Liver (tissue), 9 donors: ENCODE data around the gene HOXA7. TPM values are rescaled to one million over a fixed set of nuclear protein-coding genes. Genes with fewer than 3 reads are reported as not detected.

ENCODE experiments used
- DNase-seq: peaks from one replicate; pipeline ENCODE4 v3.0.0-alpha.2; 2017; ENCODE audit warnings: low spot score
- H3K27ac ChIP-seq, 2 donors: one replicate each; pipeline ENCODE4 v1.7.0; 2013; ENCODE audit warnings: inconsistent platforms in 2 of 2, low read length in 2 of 2, control low read depth in 1 of 2, low read depth in 1 of 2, mild to moderate bottlenecking in 1 of 2
- H3K27me3 ChIP-seq, 4 donors: one replicate each; pipeline versions ENCODE4 v1.6.1 to v1.7.0; 2013; ENCODE audit warnings: low read length in 3 of 4, inconsistent platforms in 1 of 4, mild to moderate bottlenecking in 1 of 4, moderate library complexity in 1 of 4; ENCODE audit not compliant: control insufficient read depth in 4 of 4, insufficient read depth in 4 of 4
- H3K36me3 ChIP-seq, 4 donors: one replicate each; pipeline versions ENCODE4 v1.6.1 to v1.7.0; 2013; ENCODE audit warnings: low read length in 3 of 4, mild to moderate bottlenecking in 3 of 4, low read depth in 1 of 4, moderate library complexity in 1 of 4; ENCODE audit not compliant: control insufficient read depth in 4 of 4, insufficient read depth in 3 of 4
- H3K4me1 ChIP-seq, 4 donors: one replicate each; pipeline versions ENCODE4 v1.6.1 to v1.7.0; 2013; ENCODE audit warnings: low read length in 3 of 4, mild to moderate bottlenecking in 3 of 4, moderate library complexity in 1 of 4; ENCODE audit not compliant: control insufficient read depth in 4 of 4, insufficient read depth in 4 of 4
- H3K4me3 ChIP-seq, 3 donors: one replicate each; pipeline versions ENCODE4 v1.6.1 to v1.7.0; 2013; ENCODE audit warnings: low read length in 3 of 3, control low read depth in 1 of 3, low read depth in 1 of 3, mild to moderate bottlenecking in 1 of 3
- H3K9ac ChIP-seq, 2 donors: one replicate each; pipeline ENCODE4 v1.7.0; 2013; ENCODE audit warnings: low read length in 2 of 2, mild to moderate bottlenecking in 2 of 2, moderate library complexity in 2 of 2, control low read depth in 1 of 2, low read depth in 1 of 2
- H3K9me3 ChIP-seq, 4 donors: one replicate each; pipeline versions ENCODE4 v1.6.1 to v1.7.0; 2013; ENCODE audit warnings: low read length in 3 of 4; ENCODE audit not compliant: control insufficient read depth in 4 of 4
- EGR1 ChIP-seq, 2 donors: IDR thresholded peaks; 2 replicates each; pipeline ENCODE4 v1.6.1; 2016 to 2018; ENCODE audit warnings: antibody characterized with exemption in 2 of 2, low read depth in 2 of 2
- FOXA1 ChIP-seq: IDR thresholded peaks from 2 replicates; pipeline ENCODE4 v1.6.1; 2016; ENCODE audit warnings: antibody characterized with exemption
- FOXA2 ChIP-seq: IDR thresholded peaks from 2 replicates; pipeline ENCODE4 v1.6.1; 2016; ENCODE audit warnings: antibody characterized with exemption
- GABPA ChIP-seq, 2 donors: IDR thresholded peaks in 1 of 2; conservative IDR thresholded peaks in 1 of 2; 2 replicates each; pipeline ENCODE4 v1.6.1; 2016; ENCODE audit warnings: antibody characterized with exemption in 2 of 2, mild to moderate bottlenecking in 1 of 2, moderate library complexity in 1 of 2
- HNF4G ChIP-seq: IDR thresholded peaks from 2 replicates; pipeline ENCODE4 v1.6.1; 2016; ENCODE audit warnings: antibody characterized with exemption
- JUND ChIP-seq, 2 donors: IDR thresholded peaks; 2 replicates each; pipeline ENCODE4 v1.6.1; 2016; ENCODE audit warnings: antibody characterized with exemption in 2 of 2
- NR2F2 ChIP-seq: IDR thresholded peaks from 2 replicates; pipeline ENCODE4 v1.6.1; 2016; ENCODE audit warnings: antibody characterized with exemption
- SP1 ChIP-seq: IDR thresholded peaks from 2 replicates; pipeline ENCODE4 v1.6.1; 2018; ENCODE audit warnings: antibody characterized with exemption, mild to moderate bottlenecking
- WGBS: extraction: QIAGEN DNeasy Blood & Tissue Kit; methylation state at CpG from one replicate; pipeline ENCODE4 v1.1.7; 2013; 5-methylcytosine and 5-hydroxymethylcytosine counted together
- polyA plus RNA-seq, 2 donors: library from polyadenylated mRNA; stranded (reverse) in 1 of 2; unstranded in 1 of 2; fragments of 200-250 nt in 1 of 2; fragments of >200 nt in 1 of 2; fragmentation: Nextera tagmentation in 1 of 2; extraction: Ambion mirVana in 1 of 2; gene quantifications; one replicate each; pipeline versions ENCODE4 v1.2.1 to v1.2.3, GENCODE V29; 2013 to 2015
- total RNA-seq, 2 donors: library from RNA; depleted of rRNA; stranded (reverse); fragments of >200 nt; gene quantifications; one replicate each; pipeline ENCODE4 v1.2.3, GENCODE V29; 2014
- TF ChIP-seq, protein P1 (sequence below): IDR thresholded peaks from 2 replicates; pipeline ENCODE4 v1.6.1; 2016; ENCODE audit warnings: antibody characterized with exemption
- TF ChIP-seq, protein P2 (sequence below): IDR thresholded peaks from 2 replicates; pipeline ENCODE4 v1.6.1; 2016; ENCODE audit warnings: antibody characterized with exemption
- TF ChIP-seq, protein P3 (sequence below): IDR thresholded peaks from 2 replicates; pipeline ENCODE4 v1.6.1; 2016; ENCODE audit warnings: antibody characterized with exemption, mild to moderate bottlenecking
- TF ChIP-seq, protein P4 (sequence below): IDR thresholded peaks from 2 replicates; pipeline ENCODE4 v1.6.1; 2016; ENCODE audit warnings: antibody characterized with exemption
- donor health status: healthy.
- donor health status: healthy.
- donor health status: healthy.
- donor health status: healthy.
- donor health status: healthy.

The HOXA7 gene
- total and polyA plus RNA-seq, 4 donors: under 0.01 to 0.05 TPM; not detected in 2

GRCh38 chr7:27194002-27194352 lies 37.5 kb upstream of the HOXA7 start:
- no peak overlapping the region for H3K4me3 ChIP-seq
- no peak overlapping the region for H3K27ac ChIP-seq
- 24% methylated on average over 2 of the region's 2 CpGs for WGBS
- H3K4me1 ChIP-seq: peaks cover 8 to 21% (median 14%) of the 10 kb centered on the region in 4 donors
- peaks cover 0 to 7% (median under 1%) of the 10 kb centered on the region in 4 donors for H3K9me3 ChIP-seq
- peaks cover 4 to 53% (median 28%) of the 10 kb centered on the region in 4 donors for H3K27me3 ChIP-seq
- H3K9ac ChIP-seq: no peak overlapping the region
- TF ChIP-seq FOXA1: no peak
- TF ChIP-seq, protein P1, sequence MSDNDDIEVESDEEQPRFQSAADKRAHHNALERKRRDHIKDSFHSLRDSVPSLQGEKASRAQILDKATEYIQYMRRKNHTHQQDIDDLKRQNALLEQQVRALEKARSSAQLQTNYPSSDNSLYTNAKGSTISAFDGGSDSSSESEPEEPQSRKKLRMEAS: no peak
- TF ChIP-seq, protein P2, sequence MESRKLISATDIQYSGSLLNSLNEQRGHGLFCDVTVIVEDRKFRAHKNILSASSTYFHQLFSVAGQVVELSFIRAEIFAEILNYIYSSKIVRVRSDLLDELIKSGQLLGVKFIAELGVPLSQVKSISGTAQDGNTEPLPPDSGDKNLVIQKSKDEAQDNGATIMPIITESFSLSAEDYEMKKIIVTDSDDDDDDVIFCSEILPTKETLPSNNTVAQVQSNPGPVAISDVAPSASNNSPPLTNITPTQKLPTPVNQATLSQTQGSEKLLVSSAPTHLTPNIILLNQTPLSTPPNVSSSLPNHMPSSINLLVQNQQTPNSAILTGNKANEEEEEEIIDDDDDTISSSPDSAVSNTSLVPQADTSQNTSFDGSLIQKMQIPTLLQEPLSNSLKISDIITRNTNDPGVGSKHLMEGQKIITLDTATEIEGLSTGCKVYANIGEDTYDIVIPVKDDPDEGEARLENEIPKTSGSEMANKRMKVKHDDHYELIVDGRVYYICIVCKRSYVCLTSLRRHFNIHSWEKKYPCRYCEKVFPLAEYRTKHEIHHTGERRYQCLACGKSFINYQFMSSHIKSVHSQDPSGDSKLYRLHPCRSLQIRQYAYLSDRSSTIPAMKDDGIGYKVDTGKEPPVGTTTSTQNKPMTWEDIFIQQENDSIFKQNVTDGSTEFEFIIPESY: no peak
- no peaks in the 10 kb centered on the region for H3K36me3 ChIP-seq
- DNase-seq: no peak

GRCh38 chr7:27193335-27194001 lies 37.0 kb upstream of the HOXA7 start:
- no peak overlapping the region for H3K4me3 ChIP-seq
- DNase-seq: no peak
- H3K4me1 ChIP-seq: peaks cover 12 to 20% (median 16%) of the 10 kb centered on the region in 4 donors
- TF ChIP-seq GABPA (IDR thresholded peaks at IDR 0.05 in 1 of 2, conservative IDR thresholded peaks at IDR 0.05 in 1 of 2) (no peak), NR2F2 (no peak), SP1 (no peak), FOXA1 (no peak), EGR1 (IDR thresholded peaks at IDR 0.05; ENCODE audit: low read depth in 2 of 2) (no peak), FOXA2 (no peak), JUND (IDR thresholded peaks at IDR 0.05) (no peak), HNF4G (no peak)
- TF ChIP-seq, protein P3, sequence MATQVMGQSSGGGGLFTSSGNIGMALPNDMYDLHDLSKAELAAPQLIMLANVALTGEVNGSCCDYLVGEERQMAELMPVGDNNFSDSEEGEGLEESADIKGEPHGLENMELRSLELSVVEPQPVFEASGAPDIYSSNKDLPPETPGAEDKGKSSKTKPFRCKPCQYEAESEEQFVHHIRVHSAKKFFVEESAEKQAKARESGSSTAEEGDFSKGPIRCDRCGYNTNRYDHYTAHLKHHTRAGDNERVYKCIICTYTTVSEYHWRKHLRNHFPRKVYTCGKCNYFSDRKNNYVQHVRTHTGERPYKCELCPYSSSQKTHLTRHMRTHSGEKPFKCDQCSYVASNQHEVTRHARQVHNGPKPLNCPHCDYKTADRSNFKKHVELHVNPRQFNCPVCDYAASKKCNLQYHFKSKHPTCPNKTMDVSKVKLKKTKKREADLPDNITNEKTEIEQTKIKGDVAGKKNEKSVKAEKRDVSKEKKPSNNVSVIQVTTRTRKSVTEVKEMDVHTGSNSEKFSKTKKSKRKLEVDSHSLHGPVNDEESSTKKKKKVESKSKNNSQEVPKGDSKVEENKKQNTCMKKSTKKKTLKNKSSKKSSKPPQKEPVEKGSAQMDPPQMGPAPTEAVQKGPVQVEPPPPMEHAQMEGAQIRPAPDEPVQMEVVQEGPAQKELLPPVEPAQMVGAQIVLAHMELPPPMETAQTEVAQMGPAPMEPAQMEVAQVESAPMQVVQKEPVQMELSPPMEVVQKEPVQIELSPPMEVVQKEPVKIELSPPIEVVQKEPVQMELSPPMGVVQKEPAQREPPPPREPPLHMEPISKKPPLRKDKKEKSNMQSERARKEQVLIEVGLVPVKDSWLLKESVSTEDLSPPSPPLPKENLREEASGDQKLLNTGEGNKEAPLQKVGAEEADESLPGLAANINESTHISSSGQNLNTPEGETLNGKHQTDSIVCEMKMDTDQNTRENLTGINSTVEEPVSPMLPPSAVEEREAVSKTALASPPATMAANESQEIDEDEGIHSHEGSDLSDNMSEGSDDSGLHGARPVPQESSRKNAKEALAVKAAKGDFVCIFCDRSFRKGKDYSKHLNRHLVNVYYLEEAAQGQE: no peak
- TF ChIP-seq, protein P4, sequence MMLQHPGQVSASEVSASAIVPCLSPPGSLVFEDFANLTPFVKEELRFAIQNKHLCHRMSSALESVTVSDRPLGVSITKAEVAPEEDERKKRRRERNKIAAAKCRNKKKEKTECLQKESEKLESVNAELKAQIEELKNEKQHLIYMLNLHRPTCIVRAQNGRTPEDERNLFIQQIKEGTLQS: no peak
- no peak overlapping the region for H3K27ac ChIP-seq
- no peaks in the 10 kb centered on the region for H3K36me3 ChIP-seq
- H3K9me3 ChIP-seq: peaks cover 0 to 6% (median under 1%) of the 10 kb centered on the region in 4 donors
- no peak overlapping the region for H3K9ac ChIP-seq
- WGBS: 16% methylated on average over 29 of the region's 29 CpGs
- H3K27me3 ChIP-seq: peaks cover 4 to 51% (median 30%) of the 10 kb centered on the region in 4 donors
